Epithelial cell of proximal tubule (primary cell): ENCODE results near the gene RNF220. TPM values are rescaled to one million over a fixed set of nuclear protein-coding genes. Genes with fewer than 3 reads are reported as not detected.
A peak's percentile ranks its signal among the peaks of the same experiment; 100 is the strongest.

Experiments
- DNase-seq: peaks from one replicate; pipeline ENCODE4 v3.0.0-alpha.2; 2011; ENCODE audit warnings: low read depth
- H3K4me3 ChIP-seq: 2 replicates; pipeline ENCODE4 v1.5.1; 2011; ENCODE audit warnings: low read depth, mild to moderate bottlenecking, low read length
- CTCF ChIP-seq: conservative IDR thresholded peaks from 2 replicates; pipeline ENCODE4 v1.5.1; 2012; ENCODE audit warnings: low read depth, mild to moderate bottlenecking, low read length
- total RNA-seq: library from RNA; depleted of rRNA; stranded (reverse); fragments of >200 nt; gene quantifications from 2 replicates; pipeline ENCODE4 v1.2.3, GENCODE V29; 2015

Gene RNF220
- total RNA-seq, 1 donor from 2014 or later, result 152 TPM

DNA sequence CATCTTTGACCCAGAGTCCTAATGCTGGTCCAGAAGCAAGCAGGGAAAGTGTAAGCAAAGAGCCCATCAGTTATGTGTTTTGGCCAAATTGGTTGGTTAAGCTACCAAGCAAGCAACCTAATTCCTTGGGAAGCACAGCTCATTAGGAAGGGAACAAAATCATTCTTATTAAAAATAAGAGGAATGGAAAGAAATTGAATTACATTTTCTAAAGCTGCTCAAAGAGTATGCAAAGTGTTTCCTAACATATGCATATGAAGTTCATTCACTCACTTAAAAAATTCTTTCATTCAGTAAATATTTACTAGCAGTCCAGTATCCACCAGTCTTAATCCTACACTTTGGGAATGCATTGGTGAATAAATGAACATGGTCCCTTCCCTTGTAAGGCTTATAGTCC is 71.8 kb downstream of the RNF220 start:
- no peak for TF ChIP-seq CTCF
- H3K4me3 ChIP-seq, result no peak overlapping the region

GRCh38 chr1:44481701-44482100 is 76.6 kb downstream of the RNF220 start:
- TF ChIP-seq CTCF, result no peak
- H3K4me3 ChIP-seq, result no peak overlapping the region
- no peak for DNase-seq

More for the DNA sequence above, 71.8 kb downstream of the RNF220 start:
- no peak for DNase-seq

DNA sequence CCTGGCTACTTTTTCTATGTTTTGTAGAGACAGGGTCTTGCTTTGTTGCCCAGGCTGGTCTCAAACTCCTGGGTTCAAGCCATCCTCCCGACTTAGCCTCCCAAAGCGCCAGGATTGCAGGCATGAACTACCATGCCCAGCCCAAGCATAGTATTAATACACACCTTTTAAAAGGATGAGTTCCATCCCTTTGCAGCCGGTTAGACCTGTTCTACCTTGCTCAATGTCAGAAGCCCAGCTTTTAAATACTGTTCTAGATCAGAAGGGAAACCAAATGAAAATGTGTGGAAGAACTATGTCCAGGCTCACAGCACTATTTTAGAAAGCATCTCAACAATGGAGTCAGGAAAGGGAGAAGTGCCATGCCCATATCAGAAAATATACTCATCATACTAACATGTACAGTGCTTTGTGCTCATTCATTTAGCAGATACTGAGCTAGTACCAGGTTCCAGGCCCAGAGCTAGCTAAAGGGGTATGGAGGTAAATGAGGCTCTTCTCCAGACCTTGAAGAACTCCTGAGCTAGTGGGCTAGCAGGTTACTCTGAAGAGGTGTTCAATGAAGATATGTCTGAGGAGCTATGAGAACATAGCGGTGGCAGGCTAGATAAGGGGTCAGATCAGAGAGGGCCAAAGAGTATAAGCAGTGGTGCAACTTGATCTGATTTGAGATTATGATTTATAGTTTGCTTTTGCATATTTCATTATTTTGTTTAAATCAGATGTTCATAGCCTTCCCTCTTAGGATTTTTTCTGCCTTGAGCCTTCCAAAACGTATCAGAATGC is 78.2 kb downstream of the RNF220 start:
- no peak overlapping the region for H3K4me3 ChIP-seq
- no peak for DNase-seq
- TF ChIP-seq CTCF, result no peak

GRCh38 chr1:44484155-44484688 is 79.2 kb downstream of the RNF220 start:
- peak; percentile 7 for TF ChIP-seq CTCF

GRCh38 chr1:44485229-44485933 is 80.3 kb downstream of the RNF220 start:
- DNase-seq, result no peak
- TF ChIP-seq CTCF, result no peak
- H3K4me3 ChIP-seq, result no peak overlapping the region

More at GRCh38 chr1:44484155-44484688, 79.2 kb downstream of the RNF220 start:
- no peak overlapping the region for H3K4me3 ChIP-seq
- DNase-seq, result no peak

DNA sequence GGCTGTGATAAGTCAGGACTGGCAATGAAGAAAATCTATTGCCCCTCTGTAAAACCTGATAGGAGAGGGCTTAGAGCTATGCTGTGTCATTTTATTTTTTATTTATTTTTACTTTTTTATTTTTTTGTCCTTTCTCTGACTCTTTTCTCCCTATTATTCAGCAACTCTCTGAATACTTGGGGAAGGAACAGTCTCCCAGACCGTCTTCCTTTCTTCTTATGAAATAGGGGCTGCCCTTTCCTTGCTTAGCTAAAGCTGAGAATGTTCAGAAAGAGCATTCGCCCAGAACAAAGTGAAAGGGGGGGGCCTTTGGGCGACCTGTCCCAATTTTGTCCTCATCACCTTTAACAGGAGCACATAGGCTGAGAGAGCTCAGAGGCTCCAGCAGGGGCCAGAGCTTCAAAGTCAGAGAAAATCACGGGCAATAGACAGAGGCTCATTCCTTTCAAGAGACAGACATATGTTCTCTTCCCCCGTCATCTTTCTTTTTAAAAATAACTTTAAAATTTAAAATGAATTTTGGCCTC is 80.9 kb downstream of the RNF220 start:
- H3K4me3 ChIP-seq, result no peak overlapping the region
- no peak for TF ChIP-seq CTCF
- DNase-seq, result no peak
